ENCODE measurements around the gene PPARA. TPM values are rescaled to one million over a fixed set of nuclear protein-coding genes. Genes with fewer than 3 reads are reported as not detected.

Gene PPARA
- total RNA-seq, 2 donors from 2014 or later, result 11.7 to 12.3 TPM

GRCh38 chr22:46286941-46287872 lies 136.9 kb downstream of the PPARA start:
- Mint-ChIP-seq H3K36me3 (ENCODE audit: low read depth) (peaks cover 2% of the 10 kb centered on the region), H3K4me3 (no peak overlapping the region), H3K27ac (peak overlapping the region; percentile 37), H3K27me3 (no peaks in the 10 kb centered on the region), H3K4me1 (peaks cover 10% of the 10 kb centered on the region)
- H3K9me3 ChIP-seq (ENCODE audit: control insufficient read depth, low read length, poor library complexity, severe bottlenecking), result no peaks in the 10 kb centered on the region
- ATAC-seq, result no peak
- DNase-seq, result no peak

GRCh38 chr22:46287873-46288751 lies 137.8 kb downstream of the PPARA start:
- no peak for DNase-seq
- H3K9me3 ChIP-seq (ENCODE audit: control insufficient read depth, low read length, poor library complexity, severe bottlenecking), result no peaks in the 10 kb centered on the region
- Mint-ChIP-seq H3K27ac (peak overlapping the region; percentile 37), H3K4me1 (peaks cover 13% of the 10 kb centered on the region), H3K36me3 (ENCODE audit: low read depth) (peaks cover 2% of the 10 kb centered on the region), H3K27me3 (no peaks in the 10 kb centered on the region), H3K4me3 (no peak overlapping the region)
- ATAC-seq, result peak; percentile 42

- no peak for ATAC-seq
- Mint-ChIP-seq H3K4me3 (no peak overlapping the region), H3K4me1 (peaks cover 13% of the 10 kb centered on the region), H3K27ac (no peak overlapping the region), H3K27me3 (no peaks in the 10 kb centered on the region), H3K36me3 (ENCODE audit: low read depth) (peaks cover 2% of the 10 kb centered on the region)
- H3K9me3 ChIP-seq (ENCODE audit: control insufficient read depth, low read length, poor library complexity, severe bottlenecking), result no peaks in the 10 kb centered on the region
- no peak for DNase-seq
These were observed 138.5 kb downstream of the PPARA start for GRCh38 chr22:46288846-46289243.

DNA sequence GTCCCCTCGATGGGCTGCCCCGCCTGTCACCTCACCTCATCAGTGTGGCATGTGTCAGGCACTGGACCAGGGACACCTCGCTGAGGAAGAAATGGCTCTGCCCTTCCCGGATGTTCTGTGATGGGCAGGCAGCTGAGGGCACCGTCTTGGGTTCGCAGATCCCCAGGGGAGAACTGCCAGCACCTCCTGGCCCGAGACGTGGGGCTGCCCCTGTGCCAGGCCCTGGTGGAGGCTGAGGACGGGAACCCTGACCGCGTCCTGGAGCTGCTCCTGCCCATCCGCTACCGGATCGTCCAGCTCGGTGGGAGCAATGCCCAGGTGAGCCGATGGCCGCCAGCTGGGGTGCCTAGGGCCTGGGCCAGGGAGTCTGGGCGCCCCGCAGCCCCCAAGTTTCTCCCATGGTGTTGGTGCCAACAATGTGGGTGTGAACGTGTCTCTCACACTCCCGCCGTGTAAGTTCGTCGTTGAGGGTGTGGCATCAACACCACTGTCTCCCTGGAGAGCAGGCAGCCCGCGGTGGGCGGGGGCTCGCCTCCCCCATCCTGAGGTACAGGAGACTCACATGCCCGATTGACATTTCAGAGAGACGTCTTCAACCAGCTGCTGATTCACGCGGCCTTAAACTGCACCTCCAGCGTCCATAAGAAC lies 139.0 kb downstream of the PPARA start:
- Mint-ChIP-seq H3K4me1 (peaks cover 13% of the 10 kb centered on the region), H3K36me3 (ENCODE audit: low read depth) (peaks cover 2% of the 10 kb centered on the region), H3K27ac (no peak overlapping the region), H3K27me3 (no peaks in the 10 kb centered on the region), H3K4me3 (no peak overlapping the region)
- no peak for DNase-seq
- no peaks in the 10 kb centered on the region for H3K9me3 ChIP-seq (ENCODE audit: control insufficient read depth, low read length, poor library complexity, severe bottlenecking)
- ATAC-seq, result no peak

GRCh38 chr22:46290121-46290842 lies 140.0 kb downstream of the PPARA start:
- DNase-seq (no peak), ATAC-seq (no peak)
- Mint-ChIP-seq H3K4me1 (peaks cover 16% of the 10 kb centered on the region), H3K36me3 (ENCODE audit: low read depth) (peaks cover 2% of the 10 kb centered on the region), H3K27ac (no peak overlapping the region), H3K4me3 (no peak overlapping the region), H3K27me3 (no peaks in the 10 kb centered on the region)
- H3K9me3 ChIP-seq (ENCODE audit: control insufficient read depth, low read length, poor library complexity, severe bottlenecking), result no peaks in the 10 kb centered on the region

DNA sequence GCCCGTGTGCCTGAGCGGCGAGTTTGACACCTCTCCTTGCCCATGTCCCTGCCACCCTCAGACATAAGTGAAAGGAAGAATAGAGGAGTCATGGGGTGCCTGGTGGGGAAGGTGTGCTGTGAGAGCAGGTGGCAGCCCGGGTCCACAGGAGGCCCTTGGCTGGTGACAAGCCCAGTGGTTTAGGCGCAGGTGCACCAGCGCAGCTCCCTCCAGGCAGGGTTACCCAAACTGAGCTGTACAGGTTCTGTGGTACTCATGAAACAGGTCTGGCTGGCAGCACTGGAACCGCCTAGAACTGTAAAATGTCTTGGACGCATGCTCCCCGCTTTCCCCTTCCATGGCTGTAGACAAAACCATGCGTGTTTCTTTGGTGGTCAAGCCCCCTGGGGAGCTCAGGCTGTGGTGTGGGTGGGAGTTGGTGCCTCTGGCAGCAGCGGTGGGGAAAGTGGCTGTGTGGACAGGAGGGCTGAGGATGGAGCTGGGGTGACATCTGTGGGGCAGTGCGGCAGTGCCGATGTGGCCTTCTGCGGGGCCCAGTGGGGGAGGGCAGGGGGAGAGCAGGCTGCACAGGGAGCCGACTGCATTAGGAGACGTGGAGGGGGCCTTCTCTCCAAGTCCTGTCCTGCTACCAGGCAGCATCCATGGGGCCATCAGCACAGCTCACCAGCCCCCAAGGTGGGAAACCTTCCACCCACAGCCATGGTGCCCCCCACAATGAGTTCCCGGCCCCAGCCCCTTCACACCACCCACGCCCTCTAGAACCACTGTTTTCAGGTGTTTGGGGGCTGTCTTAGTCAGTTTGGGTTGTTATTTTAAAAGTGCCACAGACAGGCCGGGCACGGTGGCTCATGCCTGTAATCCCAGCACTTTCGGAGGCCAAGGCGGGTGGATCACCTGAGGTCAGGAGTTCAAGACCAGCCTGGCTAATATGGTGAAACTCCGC lies 140.8 kb downstream of the PPARA start:
- ATAC-seq, result no peak
- Mint-ChIP-seq H3K27ac (no peak overlapping the region), H3K36me3 (ENCODE audit: low read depth) (peaks cover 2% of the 10 kb centered on the region), H3K4me3 (no peak overlapping the region), H3K4me1 (peaks cover 18% of the 10 kb centered on the region), H3K27me3 (no peaks in the 10 kb centered on the region)
- no peaks in the 10 kb centered on the region for H3K9me3 ChIP-seq (ENCODE audit: control insufficient read depth, low read length, poor library complexity, severe bottlenecking)
- DNase-seq, result no peak

- Mint-ChIP-seq H3K4me1 (peaks cover 24% of the 10 kb centered on the region), H3K36me3 (ENCODE audit: low read depth) (peaks cover 2% of the 10 kb centered on the region), H3K27ac (no peak overlapping the region), H3K27me3 (no peaks in the 10 kb centered on the region), H3K4me3 (no peak overlapping the region)
- no peaks in the 10 kb centered on the region for H3K9me3 ChIP-seq (ENCODE audit: control insufficient read depth, low read length, poor library complexity, severe bottlenecking)
- DNase-seq (no peak), ATAC-seq (no peak)
These were observed 141.8 kb downstream of the PPARA start for GRCh38 chr22:46292173-46292572.

GRCh38 chr22:46292732-46293131 lies 142.4 kb downstream of the PPARA start:
- DNase-seq (no peak), ATAC-seq (no peak)
- Mint-ChIP-seq H3K4me3 (no peak overlapping the region), H3K36me3 (ENCODE audit: low read depth) (no peaks in the 10 kb centered on the region), H3K27me3 (no peaks in the 10 kb centered on the region), H3K27ac (no peak overlapping the region), H3K4me1 (peaks cover 22% of the 10 kb centered on the region)
- no peaks in the 10 kb centered on the region for H3K9me3 ChIP-seq (ENCODE audit: control insufficient read depth, low read length, poor library complexity, severe bottlenecking)

Other genes starting within 250 kb of the PPARA start
- not detected for gene WNT7B, start 173.4 kb upstream of the PPARA start, total RNA-seq
- 1 to 10 TPM; 3.5 to 4.3 TPM for gene CDPF1, start 99.8 kb downstream of the PPARA start, total RNA-seq
- gene PKDREJ, start 112.8 kb downstream of the PPARA start, total RNA-seq, result not detected
- 1 to 10 TPM; 4.3 to 7.1 TPM for gene TTC38, start 117.5 kb downstream of the PPARA start, total RNA-seq
- under 1 TPM; 0.25 to 0.57 TPM for gene GTSE1, start 146.3 kb downstream of the PPARA start, total RNA-seq
- gene TRMU, start 185.2 kb downstream of the PPARA start, total RNA-seq, result 10 to 100 TPM; 47.5 to 54.8 TPM

Data from T-helper 17 cell (primary cell).